ENCODE measurements around the gene KCNJ16. TPM values are rescaled to one million over a fixed set of nuclear protein-coding genes. Genes with fewer than 3 reads are reported as not detected.

Gene KCNJ16
- total RNA-seq, 1 experiment from 2014 or later, result 9.3 TPM

GRCh38 chr17:70034158-70034557 lies 40.9 kb upstream of the KCNJ16 start:
- H3K27me3 ChIP-seq (replicated peaks; ENCODE audit: control insufficient read depth, insufficient read depth, low read length), result no peaks in the 10 kb centered on the region
- Mint-ChIP-seq H3K4me3 (ENCODE audit: unreplicated experiment) (no peak overlapping the region), H3K36me3 (ENCODE audit: insufficient read depth, unreplicated experiment) (no peaks in the 10 kb centered on the region), H3K9me3 (ENCODE audit: unreplicated experiment) (peaks cover 9% of the 10 kb centered on the region), H3K27me3 (ENCODE audit: insufficient read depth, unreplicated experiment) (no peaks in the 10 kb centered on the region), H3K27ac (ENCODE audit: unreplicated experiment) (no peak overlapping the region), H3K4me1 (ENCODE audit: low read depth, unreplicated experiment) (no peaks in the 10 kb centered on the region)
- peaks cover 6% of the 10 kb centered on the region for H3K4me1 ChIP-seq
- H3K4me3 ChIP-seq (ENCODE audit: low read depth, low read length), result no peak overlapping the region
- no peaks in the 10 kb centered on the region for H3K36me3 ChIP-seq (ENCODE audit: control insufficient read depth, insufficient read depth, low read length)
- intact Hi-C loops (cut with micrococcal nuclease; ENCODE audit: unreplicated experiment), result no loop called here
- CTCF ChIA-PET, result no interaction called here
- no peak for DNase-seq
- POLR2A ChIA-PET, result no interaction called here
- 0 out of 2 replicates have a peak, but pooled peaks cover 3% of the 10 kb centered on the region for H3K9me3 ChIP-seq
- no peak for TF ChIP-seq CTCF (IDR thresholded peaks at IDR 0.05; ENCODE audit: insufficient read depth in 1 of 2, low read depth in 1 of 2, low read length in 1 of 2, severe bottlenecking in 1 of 2, unreplicated experiment in 1 of 2)
- BruUV-seq (replicated peaks), result no TSS peak

GRCh38 chr17:70037498-70037897 lies 37.5 kb upstream of the KCNJ16 start:
- Mint-ChIP-seq H3K36me3 (ENCODE audit: insufficient read depth, unreplicated experiment) (no peaks in the 10 kb centered on the region), H3K9me3 (ENCODE audit: unreplicated experiment) (peaks cover 9% of the 10 kb centered on the region), H3K4me1 (ENCODE audit: low read depth, unreplicated experiment) (no peaks in the 10 kb centered on the region), H3K27ac (ENCODE audit: unreplicated experiment) (no peak overlapping the region), H3K4me3 (ENCODE audit: unreplicated experiment) (no peak overlapping the region), H3K27me3 (ENCODE audit: insufficient read depth, unreplicated experiment) (no peaks in the 10 kb centered on the region)
- intact Hi-C loops (cut with micrococcal nuclease; ENCODE audit: unreplicated experiment), result no loop called here
- TF ChIP-seq CTCF (IDR thresholded peaks at IDR 0.05; ENCODE audit: insufficient read depth in 1 of 2, low read depth in 1 of 2, low read length in 1 of 2, severe bottlenecking in 1 of 2, unreplicated experiment in 1 of 2), result no peak
- no peaks in the 10 kb centered on the region for H3K27me3 ChIP-seq (replicated peaks; ENCODE audit: control insufficient read depth, insufficient read depth, low read length)
- POLR2A ChIA-PET, result no interaction called here
- no peak for DNase-seq
- H3K9me3 ChIP-seq, result 0 out of 2 replicates have a peak, but pooled peaks cover 3% of the 10 kb centered on the region
- CTCF ChIA-PET, result no interaction called here
- BruUV-seq (replicated peaks), result no TSS peak
- no peak overlapping the region for H3K4me3 ChIP-seq (ENCODE audit: low read depth, low read length)
- no peaks in the 10 kb centered on the region for H3K36me3 ChIP-seq (ENCODE audit: control insufficient read depth, insufficient read depth, low read length)
- H3K4me1 ChIP-seq, result no peaks in the 10 kb centered on the region

GRCh38 chr17:70040336-70040735 lies 34.7 kb upstream of the KCNJ16 start:
- CTCF ChIA-PET, result no interaction called here
- H3K4me3 ChIP-seq (ENCODE audit: low read depth, low read length), result no peak overlapping the region
- no TSS peak for BruUV-seq (replicated peaks)
- no peak for DNase-seq
- H3K4me3 Mint-ChIP-seq (ENCODE audit: unreplicated experiment), result no peak overlapping the region
- H3K9me3 ChIP-seq, result no peaks in the 10 kb centered on the region
- no peaks in the 10 kb centered on the region for H3K27me3 Mint-ChIP-seq (ENCODE audit: insufficient read depth, unreplicated experiment)
- H3K9me3 Mint-ChIP-seq (ENCODE audit: unreplicated experiment), result no peaks in the 10 kb centered on the region
- H3K27ac Mint-ChIP-seq (ENCODE audit: unreplicated experiment), result no peak overlapping the region
- no peak for TF ChIP-seq CTCF (IDR thresholded peaks at IDR 0.05; ENCODE audit: insufficient read depth in 1 of 2, low read depth in 1 of 2, low read length in 1 of 2, severe bottlenecking in 1 of 2, unreplicated experiment in 1 of 2)
- intact Hi-C loops (cut with micrococcal nuclease; ENCODE audit: unreplicated experiment), result no loop called here
- H3K27me3 ChIP-seq (replicated peaks; ENCODE audit: control insufficient read depth, insufficient read depth, low read length), result no peaks in the 10 kb centered on the region
- H3K36me3 Mint-ChIP-seq (ENCODE audit: insufficient read depth, unreplicated experiment), result no peaks in the 10 kb centered on the region
- H3K4me1 Mint-ChIP-seq (ENCODE audit: low read depth, unreplicated experiment), result no peaks in the 10 kb centered on the region
- POLR2A ChIA-PET, result no interaction called here
- no peaks in the 10 kb centered on the region for H3K36me3 ChIP-seq (ENCODE audit: control insufficient read depth, insufficient read depth, low read length)
- no peaks in the 10 kb centered on the region for H3K4me1 ChIP-seq
